Immature natural killer cell (primary cell): Measurements from ENCODE around the gene ACTR1A. TPM values are rescaled to one million over a fixed set of nuclear protein-coding genes. Genes with fewer than 3 reads are reported as not detected.

Experiments used
- DNase-seq, 3 donors: peaks; one replicate each; pipeline ENCODE4 v3.0.0; 2022; ENCODE audit warnings: mixed read lengths in 1 of 3
- H3K27ac Mint-ChIP-seq, 6 donors: one replicate each; pipeline ENCODE4 v1.8.0; 2020; ENCODE audit warnings: mixed read lengths in 6 of 6, mild to moderate bottlenecking in 5 of 6, inconsistent platforms in 4 of 6, moderate library complexity in 3 of 6
- H3K27me3 Mint-ChIP-seq, 3 donors: one replicate each; pipeline ENCODE4 v1.8.0; 2020 to 2021; ENCODE audit warnings: low read depth in 3 of 3, mild to moderate bottlenecking in 3 of 3, mixed read lengths in 3 of 3, moderate library complexity in 3 of 3, inconsistent platforms in 1 of 3
- H3K36me3 Mint-ChIP-seq, 3 donors: one replicate each; pipeline ENCODE4 v1.8.0; 2020; ENCODE audit warnings: mixed read lengths in 3 of 3, inconsistent platforms in 2 of 3, mild to moderate bottlenecking in 2 of 3
- H3K4me1 Mint-ChIP-seq, 2 donors: one replicate each; pipeline ENCODE4 v1.8.0; 2020; ENCODE audit warnings: inconsistent platforms in 2 of 2, mild to moderate bottlenecking in 2 of 2, mixed read lengths in 2 of 2, moderate library complexity in 1 of 2
- H3K4me3 Mint-ChIP-seq, 5 donors: one replicate each; pipeline ENCODE4 v1.8.0; 2020; ENCODE audit warnings: mild to moderate bottlenecking in 5 of 5, mixed read lengths in 5 of 5, inconsistent platforms in 3 of 5, moderate library complexity in 3 of 5
- H3K9me3 Mint-ChIP-seq, 6 donors: one replicate each; pipeline ENCODE4 v1.8.0; 2020; ENCODE audit warnings: mild to moderate bottlenecking in 6 of 6, mixed read lengths in 6 of 6, inconsistent platforms in 4 of 6, moderate library complexity in 3 of 6
- polyA plus RNA-seq, 3 donors: library from polyadenylated mRNA; unstranded; fragments of 300-500 nt; fragmentation: Illumina TruSeq; gene quantifications; one replicate each; pipeline ENCODE4 v1.2.3, GENCODE V29; 2021

The ACTR1A gene
- polyA plus RNA-seq, 3 donors from 2014 or later: 91.6 to 125 (median 115) TPM

DNA sequence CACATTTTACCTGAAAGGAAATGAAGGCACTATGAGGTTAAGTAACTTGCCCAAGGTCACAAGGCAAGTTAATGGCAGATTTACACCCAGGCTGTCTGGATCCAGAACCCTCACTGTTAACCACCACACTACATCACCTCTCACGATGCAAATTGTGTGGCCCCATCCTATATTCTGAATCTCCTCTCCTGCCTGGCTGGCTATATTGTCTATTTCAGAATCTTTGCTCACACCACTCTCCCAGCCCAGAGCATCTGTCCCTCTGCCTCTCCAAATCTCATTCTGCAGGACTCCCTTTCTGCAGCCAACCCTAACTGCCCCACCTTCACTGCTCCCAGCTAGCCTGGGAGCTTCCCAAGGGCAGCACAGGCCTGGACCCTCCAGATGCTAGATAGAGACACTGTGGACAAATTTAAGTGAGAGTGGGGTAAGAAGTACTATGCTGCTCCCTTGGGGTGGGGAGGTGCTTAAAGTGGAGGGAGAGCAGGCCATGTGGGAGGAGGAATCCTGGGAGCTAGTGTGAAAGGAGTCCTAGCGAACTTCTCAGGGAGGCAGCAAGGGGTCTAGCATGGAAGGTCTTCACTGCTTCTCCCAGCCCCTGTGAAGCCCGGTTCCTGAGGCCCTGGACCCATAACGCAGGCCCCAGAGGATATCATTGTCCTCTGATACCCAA lies 70.9 kb downstream of the ACTR1A start:
- no peak for DNase-seq
- peak overlapping the region; percentile 64 to 90 (median 88) for H3K27ac Mint-ChIP-seq
- peaks cover 0 to 4% (median 0%) of the 10 kb centered on the region in 3 donors for H3K36me3 Mint-ChIP-seq
- no peaks in the 10 kb centered on the region for H3K9me3 Mint-ChIP-seq
- peaks cover 47 to 59% of the 10 kb centered on the region in 2 donors for H3K4me1 Mint-ChIP-seq
- H3K27me3 Mint-ChIP-seq: peaks cover 5 to 17% (median 14%) of the 10 kb centered on the region in 3 donors
- peak overlapping the region; percentile 91 to 96 (median 91) for H3K4me3 Mint-ChIP-seq

GRCh38 chr10:102429468-102429867 lies 73.0 kb downstream of the ACTR1A start:
- peaks cover 0 to 4% (median 4%) of the 10 kb centered on the region in 3 donors for H3K36me3 Mint-ChIP-seq
- H3K9me3 Mint-ChIP-seq: no peaks in the 10 kb centered on the region
- H3K27me3 Mint-ChIP-seq: peaks cover 5 to 17% (median 14%) of the 10 kb centered on the region in 3 donors
- no peak overlapping the region for H3K27ac Mint-ChIP-seq
- peaks cover 29 to 38% of the 10 kb centered on the region in 2 donors for H3K4me1 Mint-ChIP-seq
- no peak overlapping the region for H3K4me3 Mint-ChIP-seq
- no peak for DNase-seq

Other genes with a start within 250 kb of the ACTR1A start
- 10 to 100 TPM in 1 of 3 donors, 1 to 10 TPM in 2; 3.6 to 11.4 (median 5.0) TPM for gene NFKB2, start 107.0 kb downstream of the ACTR1A start, polyA plus RNA-seq
- gene PSD, start 83.9 kb downstream of the ACTR1A start, polyA plus RNA-seq: 1 to 10 TPM; 1.2 to 2.2 (median 2.0) TPM
- gene FBXL15, start 81.9 kb downstream of the ACTR1A start, polyA plus RNA-seq: 10 to 100 TPM; 39.5 to 43.9 (median 39.7) TPM
- 10 to 100 TPM; 61.8 to 65.3 (median 63.3) TPM for gene CUEDC2, start 70.1 kb downstream of the ACTR1A start, polyA plus RNA-seq
- gene C10orf95, start 51.2 kb downstream of the ACTR1A start, polyA plus RNA-seq: under 1 TPM; 0.32 to 0.67 (median 0.59) TPM
- 1 to 10 TPM; 1.3 to 6.7 (median 2.1) TPM for gene SUFU, start 1.3 kb upstream of the ACTR1A start, polyA plus RNA-seq
- gene TRIM8, start 141.8 kb upstream of the ACTR1A start, polyA plus RNA-seq: 10 to 100 TPM; 30.5 to 78.8 (median 39.2) TPM
- 1 to 10 TPM; 2.6 to 3.9 (median 3.6) TPM for gene ARL3, start 211.7 kb upstream of the ACTR1A start, polyA plus RNA-seq
- gene SFXN2, start 211.9 kb upstream of the ACTR1A start, polyA plus RNA-seq: 1 to 10 TPM; 4.9 to 9.6 (median 7.9) TPM
- gene WBP1L, start 241.2 kb upstream of the ACTR1A start, polyA plus RNA-seq: 10 to 100 TPM; 34.1 to 53.1 (median 35.2) TPM